GM21723 (cell line): ENCODE data around the gene OR10G2.

Experiments used
- ATAC-seq: cut with Tn5 transposase; IDR thresholded peaks from one replicate; pipeline ENCODE4 v1.9.1; 2021; ENCODE audit warnings: mild to moderate bottlenecking, moderate library complexity; ENCODE audit not compliant: unreplicated experiment

The OR10G2 gene

GRCh38 chr14:21589317-21589716 lies 45.4 kb downstream of the OR10G2 start:
- no peak for ATAC-seq
